Measurements from ENCODE around the gene ITGAX.

DNA sequence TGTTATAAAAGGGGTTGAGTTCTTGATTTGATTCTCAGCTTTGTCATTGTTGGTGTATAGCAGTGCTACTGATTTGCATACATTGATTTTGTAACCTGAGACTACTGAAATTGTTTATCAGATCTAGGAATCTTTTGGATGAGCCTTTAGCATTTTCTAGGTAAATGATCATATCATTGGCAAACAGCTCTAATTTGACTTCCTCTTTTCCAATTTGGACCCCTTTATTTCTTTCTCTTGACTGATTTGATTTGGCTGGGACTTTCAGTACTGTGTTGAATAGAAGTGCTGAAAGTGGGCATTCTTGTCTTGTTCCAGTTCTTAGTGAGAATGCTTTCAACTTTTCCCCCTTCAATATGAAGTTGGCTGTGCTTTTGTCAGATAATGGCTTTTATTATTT is 49.8 kb upstream of the ITGAX start:
- TF ChIP-seq, protein P1, sequence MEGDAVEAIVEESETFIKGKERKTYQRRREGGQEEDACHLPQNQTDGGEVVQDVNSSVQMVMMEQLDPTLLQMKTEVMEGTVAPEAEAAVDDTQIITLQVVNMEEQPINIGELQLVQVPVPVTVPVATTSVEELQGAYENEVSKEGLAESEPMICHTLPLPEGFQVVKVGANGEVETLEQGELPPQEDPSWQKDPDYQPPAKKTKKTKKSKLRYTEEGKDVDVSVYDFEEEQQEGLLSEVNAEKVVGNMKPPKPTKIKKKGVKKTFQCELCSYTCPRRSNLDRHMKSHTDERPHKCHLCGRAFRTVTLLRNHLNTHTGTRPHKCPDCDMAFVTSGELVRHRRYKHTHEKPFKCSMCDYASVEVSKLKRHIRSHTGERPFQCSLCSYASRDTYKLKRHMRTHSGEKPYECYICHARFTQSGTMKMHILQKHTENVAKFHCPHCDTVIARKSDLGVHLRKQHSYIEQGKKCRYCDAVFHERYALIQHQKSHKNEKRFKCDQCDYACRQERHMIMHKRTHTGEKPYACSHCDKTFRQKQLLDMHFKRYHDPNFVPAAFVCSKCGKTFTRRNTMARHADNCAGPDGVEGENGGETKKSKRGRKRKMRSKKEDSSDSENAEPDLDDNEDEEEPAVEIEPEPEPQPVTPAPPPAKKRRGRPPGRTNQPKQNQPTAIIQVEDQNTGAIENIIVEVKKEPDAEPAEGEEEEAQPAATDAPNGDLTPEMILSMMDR (IDR thresholded peaks at IDR 0.05): no peak
- no peak for TF ChIP-seq EZH2 (IDR thresholded peaks at IDR 0.05; ENCODE audit: borderline replicate concordance, insufficient read depth, low read depth, low read length, poor library complexity, severe bottlenecking)
